GM18868 (cell line): Measurements from ENCODE around the gene TMEM132D.

Source experiments
- ATAC-seq: cut with Tn5 transposase; IDR thresholded peaks from one replicate; pipeline ENCODE4 v1.9.1; 2021; ENCODE audit warnings: mild to moderate bottlenecking, moderate library complexity; ENCODE audit not compliant: unreplicated experiment

TMEM132D gene

GRCh38 chr12:129750421-129750820 is 153.4 kb downstream of the TMEM132D start:
- ATAC-seq: no peak

DNA sequence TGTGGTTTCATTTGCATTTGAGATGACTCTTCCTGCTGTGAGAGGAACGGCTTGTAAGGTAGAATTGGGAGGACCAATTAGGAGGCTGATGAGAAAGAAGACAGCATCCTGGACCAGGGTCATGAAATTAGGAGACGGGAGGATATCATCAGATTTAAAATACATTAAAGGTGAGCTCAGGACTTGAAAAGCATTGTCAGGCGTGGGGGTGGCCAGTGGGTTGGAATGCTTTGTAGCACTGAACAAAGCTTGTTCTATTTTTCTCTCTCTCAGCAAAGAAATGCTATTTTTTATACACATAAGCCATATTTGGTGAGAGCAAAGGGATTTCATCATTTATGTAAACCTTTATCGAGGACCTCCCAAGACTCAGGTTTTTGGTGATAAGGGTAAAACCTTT is 157.5 kb downstream of the TMEM132D start:
- no peak for ATAC-seq

- ATAC-seq: no peak
These were observed 174.7 kb downstream of the TMEM132D start for GRCh38 chr12:129729170-129729569.

DNA sequence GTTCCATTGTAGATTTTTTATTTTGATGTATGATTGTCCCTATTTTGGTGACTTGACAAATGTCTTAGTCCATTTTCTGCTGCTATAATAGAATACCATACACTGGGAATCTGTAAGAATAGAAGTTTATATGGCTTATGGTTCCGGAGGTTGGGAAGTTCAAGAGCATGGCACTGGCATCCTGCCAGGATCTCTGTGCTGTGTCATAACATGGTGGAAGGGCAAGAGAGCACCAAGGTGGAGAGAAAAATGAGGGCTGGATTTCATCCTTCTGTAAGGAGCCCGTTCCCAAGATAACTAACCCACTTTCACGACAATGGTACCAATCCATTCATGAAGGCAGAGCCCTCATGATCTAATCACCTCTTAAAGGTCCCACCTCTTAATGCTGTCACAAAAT is 176.7 kb downstream of the TMEM132D start:
- no peak for ATAC-seq

GRCh38 chr12:129723260-129723659 is 180.6 kb downstream of the TMEM132D start:
- no peak for ATAC-seq

DNA sequence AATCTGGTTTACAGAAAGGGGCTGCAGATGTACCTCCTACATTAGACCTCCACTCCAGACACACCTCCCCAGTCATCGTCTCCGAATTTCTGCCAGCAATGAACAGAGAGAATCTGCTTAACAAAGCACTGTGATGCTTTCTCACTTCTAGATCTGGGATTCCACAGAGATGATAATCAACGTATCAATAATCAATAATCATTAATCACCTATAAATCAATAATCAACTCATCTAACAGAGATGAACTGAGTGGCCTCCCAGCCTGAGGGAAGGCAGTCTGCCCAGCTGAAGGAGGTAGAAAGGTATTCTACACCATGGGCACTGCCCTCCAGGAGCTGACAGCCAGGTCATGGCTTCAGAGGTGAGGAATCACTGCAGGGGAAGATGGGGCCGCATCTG is 183.2 kb downstream of the TMEM132D start:
- ATAC-seq: no peak

DNA sequence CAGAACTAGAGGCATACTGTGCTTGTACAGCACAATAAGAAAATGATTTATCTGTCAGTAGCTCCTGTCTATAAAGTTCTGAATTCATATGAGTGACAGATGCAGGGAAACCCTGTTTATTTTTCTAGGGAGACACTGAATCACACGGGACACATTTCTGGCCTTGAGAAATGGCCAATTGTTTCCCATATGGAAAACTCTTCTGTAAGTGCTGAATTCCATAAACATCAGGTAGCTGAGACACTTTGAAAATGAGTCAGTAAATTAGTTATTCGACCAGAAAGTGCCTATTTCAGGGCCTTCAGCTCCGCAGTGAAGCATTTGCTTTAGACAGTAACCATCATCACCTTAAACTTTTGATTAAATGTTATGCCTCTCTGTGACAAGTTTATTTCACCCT is 184.4 kb downstream of the TMEM132D start:
- ATAC-seq: no peak

- ATAC-seq: no peak
These were observed 186.4 kb downstream of the TMEM132D start for GRCh38 chr12:129717438-129717837.

GRCh38 chr12:129716825-129717224 is 187.0 kb downstream of the TMEM132D start:
- no peak for ATAC-seq

GRCh38 chr12:129706716-129707115 is 197.1 kb downstream of the TMEM132D start:
- no peak for ATAC-seq

GRCh38 chr12:129704232-129704830 is 199.5 kb downstream of the TMEM132D start:
- no peak for ATAC-seq

GRCh38 chr12:129701631-129702101 is 202.2 kb downstream of the TMEM132D start:
- no peak for ATAC-seq

DNA sequence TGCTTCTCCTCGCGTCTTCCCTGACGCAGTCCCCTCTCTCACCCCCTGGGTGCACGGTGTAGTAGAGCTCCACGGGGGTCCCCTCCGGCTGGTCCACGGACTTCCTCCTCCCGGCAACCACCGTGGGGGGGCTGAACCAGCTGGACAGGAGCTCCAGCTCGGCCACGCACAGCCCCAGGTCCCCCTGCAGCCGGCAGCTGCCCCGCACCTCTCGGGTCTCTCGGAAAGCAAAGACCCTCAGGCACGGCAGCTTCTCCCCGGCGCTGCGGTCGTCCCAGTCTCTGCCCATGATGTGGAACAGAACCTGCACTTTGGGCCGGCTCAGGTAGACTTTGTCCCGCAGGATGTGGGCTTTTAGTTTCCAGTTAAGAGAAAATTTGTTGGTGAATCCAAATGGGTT is 203.8 kb downstream of the TMEM132D start:
- ATAC-seq: no peak

- no peak for ATAC-seq
These were observed 206.9 kb downstream of the TMEM132D start for GRCh38 chr12:129696926-129697325.

DNA sequence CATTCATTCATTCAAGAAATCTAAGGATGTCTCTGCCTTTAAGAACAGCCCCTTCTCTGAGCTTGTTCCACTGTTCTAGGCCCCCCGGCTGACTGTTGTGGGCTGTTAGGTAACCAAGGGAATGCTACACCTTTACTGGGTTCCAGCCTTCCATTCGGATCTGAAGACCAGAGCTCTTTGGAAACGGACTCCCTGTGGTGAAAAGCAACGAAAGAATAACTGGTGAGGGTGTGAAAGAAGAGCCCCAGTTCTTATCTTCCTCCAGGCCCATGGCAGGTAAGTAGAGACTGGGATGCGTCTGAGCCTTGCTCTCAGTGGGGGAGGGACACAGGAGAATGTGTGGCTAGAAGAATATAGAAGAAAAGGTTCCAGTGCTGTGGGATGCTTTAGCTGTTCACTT is 207.4 kb downstream of the TMEM132D start:
- ATAC-seq: no peak

GRCh38 chr12:129693731-129694130 is 210.1 kb downstream of the TMEM132D start:
- ATAC-seq: no peak

GRCh38 chr12:129687731-129688130 is 216.1 kb downstream of the TMEM132D start:
- ATAC-seq: no peak

DNA sequence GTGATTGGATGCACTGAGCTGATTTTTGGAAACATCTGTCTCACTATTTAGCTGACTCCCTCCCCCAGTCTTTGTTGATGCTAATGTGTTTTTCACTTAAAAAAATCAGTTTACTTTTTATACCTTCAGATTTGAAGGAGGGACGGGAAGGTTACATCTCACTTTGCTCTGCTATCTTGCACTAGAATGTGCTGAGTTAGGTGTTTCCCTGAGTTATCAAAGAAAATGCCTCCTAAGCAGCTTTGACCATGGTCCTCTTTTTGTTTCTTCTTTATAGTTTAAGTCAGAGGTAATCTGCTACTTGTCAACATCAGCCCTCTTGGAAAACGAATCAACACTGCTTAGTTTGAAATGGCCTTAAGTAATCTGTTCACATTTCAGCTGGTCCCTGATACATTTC is 222.0 kb downstream of the TMEM132D start:
- no peak for ATAC-seq

DNA sequence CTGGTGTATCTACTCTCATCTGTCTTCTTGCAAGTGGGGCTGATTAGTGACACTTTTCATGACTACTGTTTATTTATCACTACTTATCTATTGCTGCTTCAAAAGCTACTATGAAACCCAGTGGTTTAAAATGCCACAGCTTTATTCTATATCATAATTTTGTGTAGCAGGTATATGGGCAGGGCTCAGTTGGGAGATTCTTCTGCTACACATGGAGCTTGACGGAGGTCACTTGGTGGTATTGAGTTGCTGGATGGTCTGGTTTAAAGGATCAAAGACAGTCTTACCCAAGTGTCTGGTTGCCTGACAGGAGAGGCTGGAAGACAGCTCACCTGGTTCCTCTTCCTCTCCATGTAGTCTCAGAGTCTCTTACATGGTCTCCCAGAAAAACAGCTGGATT is 222.7 kb downstream of the TMEM132D start:
- ATAC-seq: no peak

GRCh38 chr12:129676411-129676810 is 227.4 kb downstream of the TMEM132D start:
- ATAC-seq: no peak

GRCh38 chr12:129675947-129676346 is 227.9 kb downstream of the TMEM132D start:
- no peak for ATAC-seq

DNA sequence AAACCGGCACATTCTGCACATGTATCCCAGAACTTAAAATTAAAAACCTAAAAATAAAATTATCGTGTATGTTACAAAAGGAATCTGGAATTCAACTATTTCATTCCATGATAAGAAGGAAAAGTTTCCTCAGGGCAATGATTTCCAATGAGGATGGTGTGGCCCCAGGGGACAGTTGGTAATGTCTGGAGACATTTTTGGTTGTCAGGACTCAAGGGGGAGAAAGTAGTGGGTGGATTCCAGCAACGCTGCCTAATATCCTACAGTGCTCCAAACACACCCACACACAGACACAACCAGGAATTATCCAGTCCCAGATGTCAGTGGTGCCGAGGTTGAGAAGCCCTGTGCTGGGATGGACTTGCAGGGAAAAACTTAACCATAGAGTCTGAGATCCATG is 228.3 kb downstream of the TMEM132D start:
- ATAC-seq: no peak

DNA sequence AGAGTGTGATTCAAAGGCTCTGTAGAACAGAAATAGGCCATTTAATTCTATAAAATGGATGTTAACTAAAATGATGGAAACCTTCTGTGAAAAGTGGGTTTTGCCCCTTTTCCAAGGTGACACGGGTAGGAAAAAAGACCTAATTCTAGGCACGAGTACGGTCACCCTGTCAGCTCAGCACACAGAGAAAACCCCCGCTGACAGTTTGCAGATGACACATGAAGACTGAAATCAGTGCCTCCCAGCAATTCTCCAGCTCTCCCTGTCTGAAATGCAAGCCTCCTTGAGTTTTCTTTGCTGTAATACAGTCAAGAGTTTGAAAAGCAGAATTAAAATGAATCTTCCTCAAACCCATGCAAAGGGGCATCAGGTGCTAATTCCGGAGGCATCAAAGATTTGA is 230.0 kb downstream of the TMEM132D start:
- ATAC-seq: no peak
